ENCODE results near the gene PCDHGA5.
"Not testable (repeated sequence)": the region's sequence is repeated elsewhere in the genome, so short reads cannot be mapped to it uniquely, and the experiment has no call there.

The PCDHGA5 gene

GRCh38 chr5:141363952-141364660 is at the start of gene PCDHGA5:
TSS of gene PCDHGA5 (plus strand) at chr5:141364162. CDS start at chr5:141364331, 169 bp downstream.
- DNase-seq (ENCODE audit: low spot score), result no peak

GRCh38 chr5:141316963-141317362 is 47.0 kb upstream of the PCDHGA5 start:
- DNase-seq (ENCODE audit: low spot score), result not testable (repeated sequence)

- no peak for DNase-seq (ENCODE audit: low spot score)
These were observed 44.8 kb upstream of the PCDHGA5 start for GRCh38 chr5:141319202-141319601.

- no peak for DNase-seq (ENCODE audit: low spot score)
These were observed 44.3 kb upstream of the PCDHGA5 start for GRCh38 chr5:141319699-141320098.

GRCh38 chr5:141320225-141321169 is 43.5 kb upstream of the PCDHGA5 start, which contains the start of gene TAF7:
TSS of gene TAF7 (minus strand) at chr5:141320784. CDS start at chr5:141320044, 740 bp downstream.
- peak; percentile 94 for DNase-seq (ENCODE audit: low spot score)

- DNase-seq (ENCODE audit: low spot score), result no peak
These were observed 41.7 kb upstream of the PCDHGA5 start for GRCh38 chr5:141322261-141322660.

- no peak for DNase-seq (ENCODE audit: low spot score)
These were observed 37.7 kb upstream of the PCDHGA5 start for GRCh38 chr5:141326088-141326854.

- DNase-seq (ENCODE audit: low spot score), result no peak
These were observed 35.7 kb upstream of the PCDHGA5 start for GRCh38 chr5:141328231-141328630.

GRCh38 chr5:141330299-141331080 is 33.5 kb upstream of the PCDHGA5 start, which contains the start of gene PCDHGA1:
TSS of gene PCDHGA1 (plus strand) at chr5:141330514.
- DNase-seq (ENCODE audit: low spot score), result no peak

- DNase-seq (ENCODE audit: low spot score), result not testable (repeated sequence)
These were observed 31.4 kb upstream of the PCDHGA5 start for GRCh38 chr5:141332571-141332970.

GRCh38 chr5:141338538-141339306 is 25.2 kb upstream of the PCDHGA5 start, which contains the start of gene PCDHGA2:
TSS of gene PCDHGA2 (plus strand) at chr5:141338760.
- DNase-seq (ENCODE audit: low spot score), result no peak

GRCh38 chr5:141340781-141341354 is 23.1 kb upstream of the PCDHGA5 start:
- not testable (repeated sequence) for DNase-seq (ENCODE audit: low spot score)

- no peak for DNase-seq (ENCODE audit: low spot score)
These were observed 21.2 kb upstream of the PCDHGA5 start for GRCh38 chr5:141342773-141343172.

GRCh38 chr5:141343242-141343952 is 20.6 kb upstream of the PCDHGA5 start, which contains the start of gene PCDHGA3:
TSS of gene PCDHGA3 (plus strand) at chr5:141343829. CDS start at chr5:141344034, 205 bp downstream.
- no peak for DNase-seq (ENCODE audit: low spot score)

- DNase-seq (ENCODE audit: low spot score), result no peak
These were observed 20.0 kb upstream of the PCDHGA5 start for GRCh38 chr5:141343953-141344463.

GRCh38 chr5:141345327-141345726 is 18.6 kb upstream of the PCDHGA5 start:
- DNase-seq (ENCODE audit: low spot score), result no peak

GRCh38 chr5:141346017-141346416 is 17.9 kb upstream of the PCDHGA5 start:
- not testable (repeated sequence) for DNase-seq (ENCODE audit: low spot score)

- DNase-seq (ENCODE audit: low spot score), result no peak
These were observed 13.9 kb upstream of the PCDHGA5 start, which contains the start of gene PCDHGB1 for GRCh38 chr5:141349917-141350619. TSS of gene PCDHGB1 (plus strand) at chr5:141350099. CDS start at chr5:141350261, 162 bp downstream.
